ENCODE results near the gene PNMA8B. TPM values are rescaled to one million over a fixed set of nuclear protein-coding genes. Genes with fewer than 3 reads are reported as not detected.

PNMA8B gene
- total RNA-seq, 1 donor from 2014 or later, result 1.3 TPM

DNA sequence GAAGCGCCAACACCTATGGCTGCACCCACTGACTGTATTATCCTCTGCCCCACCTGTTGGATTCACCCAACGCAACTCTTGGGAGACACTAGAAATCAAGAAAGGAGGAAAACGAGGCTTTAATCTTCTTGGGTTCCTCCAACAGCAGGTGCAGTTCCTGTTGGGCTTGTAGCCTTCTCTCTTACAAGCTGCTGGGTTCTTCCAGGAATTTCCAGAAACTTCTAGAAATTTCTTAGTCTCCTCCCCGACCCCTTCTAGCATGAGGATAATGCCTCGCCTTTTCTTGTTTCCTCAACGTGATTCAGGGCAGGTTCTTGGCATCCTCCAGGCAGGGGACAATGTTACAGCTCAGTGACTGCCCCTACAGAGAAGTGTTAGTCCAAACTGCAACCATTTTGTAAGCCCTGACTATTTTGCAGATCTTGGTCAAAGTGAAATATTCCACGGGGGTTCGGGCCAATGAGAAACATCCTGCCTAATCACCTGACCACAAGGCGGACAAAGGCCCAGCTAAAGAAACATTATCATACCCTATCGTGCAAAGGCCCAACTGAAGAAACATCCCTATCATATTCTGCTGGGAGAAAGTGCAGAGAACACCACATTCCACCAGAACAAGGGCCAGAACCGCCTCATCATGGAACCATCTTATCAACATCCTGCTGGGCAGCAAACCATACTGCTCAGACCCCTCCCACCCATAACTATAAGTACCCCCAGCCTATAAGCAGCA lies 23.7 kb downstream of the PNMA8B start:
- H3K27me3 Mint-ChIP-seq (ENCODE audit: unreplicated experiment), result peaks cover 6% of the 10 kb centered on the region
- no peak for DNase-seq (ENCODE audit: low spot score)
- H3K36me3 Mint-ChIP-seq (ENCODE audit: low read depth, unreplicated experiment), result peaks cover 15% of the 10 kb centered on the region
- peak overlapping the region; percentile 76 for H3K4me3 Mint-ChIP-seq (ENCODE audit: unreplicated experiment)
- peaks cover 9% of the 10 kb centered on the region for H3K4me1 Mint-ChIP-seq (ENCODE audit: unreplicated experiment)
- H3K9me3 Mint-ChIP-seq (ENCODE audit: unreplicated experiment), result no peaks in the 10 kb centered on the region
- no peak overlapping the region for H3K27ac Mint-ChIP-seq (ENCODE audit: unreplicated experiment)
- no peak for TF ChIP-seq CTCF (IDR thresholded peaks at IDR 0.05; ENCODE audit: unreplicated experiment)

DNA sequence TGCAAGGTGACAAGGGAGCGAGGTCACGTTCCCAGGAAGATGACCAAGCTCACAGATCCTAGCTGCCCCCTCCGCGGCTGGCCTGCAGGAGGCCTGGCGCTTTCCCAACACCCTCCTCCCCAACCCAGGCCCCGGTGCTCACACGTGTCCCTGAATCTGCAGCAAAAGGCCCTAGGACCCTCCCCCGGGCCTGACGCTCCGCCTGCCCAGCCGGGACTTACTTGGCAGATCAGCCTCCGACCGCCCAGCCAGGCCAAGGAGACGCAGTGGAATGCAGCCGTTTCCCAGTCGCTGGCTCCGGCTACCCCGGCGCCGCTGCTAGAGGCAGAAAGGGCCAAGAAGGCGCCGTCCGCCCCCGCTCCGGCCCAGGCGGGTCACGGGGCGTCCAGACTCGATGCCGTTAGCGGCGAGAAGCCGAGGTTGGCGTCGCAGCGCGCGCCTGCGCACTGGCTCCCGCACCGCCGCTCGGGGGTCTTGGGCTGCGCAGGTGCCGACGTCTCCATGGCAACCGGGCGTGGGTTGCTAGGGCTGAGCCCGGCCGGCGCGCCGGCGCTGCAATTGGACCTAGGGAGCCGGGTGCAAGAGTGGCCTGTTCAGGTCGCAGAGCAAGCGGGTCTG lies 24.4 kb downstream of the PNMA8B start, which contains the start of gene PNMA8A:
Gene PNMA8A (minus strand): TSS at position 448 of the 618 bp plus-strand sequence. CDS start 528 bp downstream, outside the sequence.
- Mint-ChIP-seq H3K36me3 (ENCODE audit: low read depth, unreplicated experiment) (peaks cover 17% of the 10 kb centered on the region), H3K27me3 (ENCODE audit: unreplicated experiment) (peaks cover 6% of the 10 kb centered on the region), H3K27ac (ENCODE audit: unreplicated experiment) (no peak within 1 kb of the TSS), H3K4me3 (ENCODE audit: unreplicated experiment) (peak within 1 kb of the TSS; percentile 76), H3K9me3 (ENCODE audit: unreplicated experiment) (no peaks in the 10 kb centered on the region), H3K4me1 (ENCODE audit: unreplicated experiment) (peaks cover 9% of the 10 kb centered on the region)
- no peak for TF ChIP-seq CTCF (IDR thresholded peaks at IDR 0.05; ENCODE audit: unreplicated experiment)
- DNase-seq (ENCODE audit: low spot score), result peak; percentile 75

- Mint-ChIP-seq H3K27me3 (ENCODE audit: unreplicated experiment) (peaks cover 6% of the 10 kb centered on the region), H3K4me3 (ENCODE audit: unreplicated experiment) (no peak overlapping the region), H3K36me3 (ENCODE audit: low read depth, unreplicated experiment) (peaks cover 17% of the 10 kb centered on the region), H3K4me1 (ENCODE audit: unreplicated experiment) (peaks cover 9% of the 10 kb centered on the region), H3K9me3 (ENCODE audit: unreplicated experiment) (no peaks in the 10 kb centered on the region), H3K27ac (ENCODE audit: unreplicated experiment) (no peak overlapping the region)
- DNase-seq (ENCODE audit: low spot score), result no peak
- TF ChIP-seq CTCF (IDR thresholded peaks at IDR 0.05; ENCODE audit: unreplicated experiment), result no peak
Observed at GRCh38 chr19:46470376-46470775, 25.3 kb downstream of the PNMA8B start.

GRCh38 chr19:46469541-46470185 lies 26.0 kb downstream of the PNMA8B start:
- H3K27me3 Mint-ChIP-seq (ENCODE audit: unreplicated experiment), result peaks cover 8% of the 10 kb centered on the region
- H3K9me3 Mint-ChIP-seq (ENCODE audit: unreplicated experiment), result no peaks in the 10 kb centered on the region
- TF ChIP-seq CTCF (IDR thresholded peaks at IDR 0.05; ENCODE audit: unreplicated experiment), result no peak

More at GRCh38 chr19:46469541-46470185, 26.0 kb downstream of the PNMA8B start:
- Mint-ChIP-seq H3K27ac (ENCODE audit: unreplicated experiment) (no peak overlapping the region), H3K4me1 (ENCODE audit: unreplicated experiment) (peaks cover 9% of the 10 kb centered on the region), H3K4me3 (ENCODE audit: unreplicated experiment) (no peak overlapping the region), H3K36me3 (ENCODE audit: low read depth, unreplicated experiment) (peaks cover 17% of the 10 kb centered on the region)
- no peak for DNase-seq (ENCODE audit: low spot score)

Data from endothelial cell (in vitro differentiated cells).